Measurements from ENCODE around the gene AFDN.

AFDN gene

GRCh38 chr6:168017629-168018028 is 190.9 kb downstream of the AFDN start:
- no peaks in the 10 kb centered on the region for H3K36me3 ChIP-seq (ENCODE audit: insufficient read depth)

GRCh38 chr6:168018664-168019063 is 192.0 kb downstream of the AFDN start:
- Histone ChIP-seq H3K27me3 (ENCODE audit: insufficient read depth, low read depth) (no peaks in the 10 kb centered on the region), H3K36me3 (ENCODE audit: insufficient read depth) (no peaks in the 10 kb centered on the region), H2AFZ (ENCODE audit: low read depth) (no peak overlapping the region), H3K79me2 (ENCODE audit: insufficient read depth, low read depth) (no peaks in the 10 kb centered on the region), H3K9ac (no peak overlapping the region), H4K20me1 (ENCODE audit: insufficient read depth) (no peaks in the 10 kb centered on the region), H3K4me1 (ENCODE audit: low read depth, poor library complexity, severe bottlenecking) (peaks cover 15% of the 10 kb centered on the region), H3K4me3 (IDR thresholded peaks at IDR 0.05; ENCODE audit: insufficient read depth, low read depth, low read length) (no peak overlapping the region), H3K4me2 (no peak overlapping the region), H3K27ac (no peak overlapping the region)
- TF ChIP-seq CTCF (conservative IDR thresholded peaks at IDR 0.05; ENCODE audit: low read depth, low read length), result no peak

More at GRCh38 chr6:168017629-168018028, 190.9 kb downstream of the AFDN start:
- H3K4me3 ChIP-seq (IDR thresholded peaks at IDR 0.05; ENCODE audit: insufficient read depth, low read depth, low read length), result no peak overlapping the region
- TF ChIP-seq CTCF (conservative IDR thresholded peaks at IDR 0.05; ENCODE audit: low read depth, low read length), result no peak
- no peak overlapping the region for H3K27ac ChIP-seq
- H3K27me3 ChIP-seq (ENCODE audit: insufficient read depth, low read depth), result no peaks in the 10 kb centered on the region
- no peak overlapping the region for H2AFZ ChIP-seq (ENCODE audit: low read depth)
- no peaks in the 10 kb centered on the region for H4K20me1 ChIP-seq (ENCODE audit: insufficient read depth)
- H3K4me2 ChIP-seq, result no peak overlapping the region
- H3K9ac ChIP-seq, result no peak overlapping the region
- peaks cover 5% of the 10 kb centered on the region for H3K4me1 ChIP-seq (ENCODE audit: low read depth, poor library complexity, severe bottlenecking)
- H3K79me2 ChIP-seq (ENCODE audit: insufficient read depth, low read depth), result no peaks in the 10 kb centered on the region

GRCh38 chr6:168020242-168020641 is 193.5 kb downstream of the AFDN start:
- Histone ChIP-seq H3K27me3 (ENCODE audit: insufficient read depth, low read depth) (no peaks in the 10 kb centered on the region), H3K79me2 (ENCODE audit: insufficient read depth, low read depth) (no peaks in the 10 kb centered on the region), H4K20me1 (ENCODE audit: insufficient read depth) (no peaks in the 10 kb centered on the region), H3K9ac (no peak overlapping the region), H3K27ac (no peak overlapping the region), H2AFZ (ENCODE audit: low read depth) (no peak overlapping the region), H3K4me1 (ENCODE audit: low read depth, poor library complexity, severe bottlenecking) (peaks cover 15% of the 10 kb centered on the region), H3K4me3 (IDR thresholded peaks at IDR 0.05; ENCODE audit: insufficient read depth, low read depth, low read length) (no peak overlapping the region), H3K36me3 (ENCODE audit: insufficient read depth) (no peaks in the 10 kb centered on the region), H3K4me2 (no peak overlapping the region)
- no peak for TF ChIP-seq CTCF (conservative IDR thresholded peaks at IDR 0.05; ENCODE audit: low read depth, low read length)

- Histone ChIP-seq H3K4me1 (ENCODE audit: low read depth, poor library complexity, severe bottlenecking) (peaks cover 15% of the 10 kb centered on the region), H3K27me3 (ENCODE audit: insufficient read depth, low read depth) (no peaks in the 10 kb centered on the region), H2AFZ (ENCODE audit: low read depth) (no peak overlapping the region), H3K36me3 (ENCODE audit: insufficient read depth) (no peaks in the 10 kb centered on the region), H3K9ac (no peak overlapping the region), H3K4me2 (no peak overlapping the region), H3K79me2 (ENCODE audit: insufficient read depth, low read depth) (no peaks in the 10 kb centered on the region), H4K20me1 (ENCODE audit: insufficient read depth) (no peaks in the 10 kb centered on the region), H3K4me3 (IDR thresholded peaks at IDR 0.05; ENCODE audit: insufficient read depth, low read depth, low read length) (no peak overlapping the region), H3K27ac (no peak overlapping the region)
- no peak for TF ChIP-seq CTCF (conservative IDR thresholded peaks at IDR 0.05; ENCODE audit: low read depth, low read length)
These were observed 194.9 kb downstream of the AFDN start for GRCh38 chr6:168021581-168021980.

Data from KMS-11 (cell line).